B cell (primary cell): Measurements from ENCODE around the gene LMO7. TPM values are rescaled to one million over a fixed set of nuclear protein-coding genes. Genes with fewer than 3 reads are reported as not detected.

Source experiments
- ATAC-seq: fragments of 200-7000 bp; cut with Tn5 transposase; one replicate; pipeline ENCODE4 v1.10.0; 2021; ENCODE audit warnings: low read depth, mild to moderate bottlenecking, moderate number of reproducible peaks, moderate library complexity
- CTCF ChIA-PET: fragments of 350-600 bp; sonication (Branson Sonifier 250); formaldehyde crosslinking; loops from one replicate; lab custom pipeline; 2021; ENCODE audit warnings: antibody characterized with exemption, inconsistent platforms; lab: Charles Lee
- POLR2A ChIA-PET: fragments of 350-600 bp; sonication (Branson Sonifier 250); formaldehyde crosslinking; loops from one replicate; lab custom pipeline; 2021; ENCODE audit warnings: antibody characterized with exemption; lab: Charles Lee
- DNase-seq: peaks from one replicate; pipeline ENCODE4 v3.0.0; 2013
- H2AFZ ChIP-seq: 2 replicates; pipeline ENCODE4 v1.6.1; 2012; ENCODE audit warnings: mild to moderate bottlenecking, low read depth, low read length; ENCODE audit not compliant: insufficient read depth, poor library complexity, severe bottlenecking
- H3K27ac ChIP-seq, 2 donors: 1 replicate in 1 of 2; 2 replicates in 1 of 2; pipeline ENCODE4 v1.5.1; 2012 to 2013; ENCODE audit warnings: low read length in 2 of 2, mild to moderate bottlenecking in 2 of 2, moderate library complexity in 1 of 2
- H3K27me3 ChIP-seq, 4 experiments: fragments of 200-600 bp in 1 of 4; sonication (generic) in 1 of 4; replicated peaks in 1 of 4; 1 replicate in 2 of 4; 2 replicates in 2 of 4; pipeline versions ENCODE4 v1.6.1 to v1.7.0; 2013 to 2016; ENCODE audit warnings: low read length in 3 of 4, mild to moderate bottlenecking in 2 of 4, mixed read lengths in 1 of 4, moderate library complexity in 1 of 4; ENCODE audit not compliant: insufficient read depth in 4 of 4, control insufficient read depth in 3 of 4; ENCODE audit errors: control extremely low read depth in 1 of 4
- H3K36me3 ChIP-seq, 2 experiments: replicated peaks in 1 of 2; 1 replicate in 1 of 2; 2 replicates in 1 of 2; pipeline versions ENCODE4 v1.6.1 to v1.7.1; 2013; ENCODE audit warnings: low read length in 1 of 2; ENCODE audit not compliant: insufficient read depth in 2 of 2, control insufficient read depth in 1 of 2; ENCODE audit errors: control extremely low read depth in 1 of 2, extremely low read depth in 1 of 2
- H3K4me1 ChIP-seq, 2 donors: fragments of 200-600 bp in 1 of 2; sonication (generic) in 1 of 2; 1 replicate in 1 of 2; 2 replicates in 1 of 2; pipeline versions ENCODE4 v1.5.1 to v1.6.1; 2013 to 2017; ENCODE audit warnings: low read length in 2 of 2; ENCODE audit not compliant: control insufficient read depth in 2 of 2, insufficient read depth in 2 of 2
- H3K4me2 ChIP-seq: replicated peaks from 2 replicates; pipeline ENCODE3; 2012; ENCODE audit warnings: mild to moderate bottlenecking, low read depth, low read length; ENCODE audit not compliant: poor library complexity, severe bottlenecking
- H3K4me3 ChIP-seq, 5 experiments: fragments of 200-600 bp in 1 of 5; sonication (generic) in 1 of 5; 1 replicate in 3 of 5; 2 replicates in 2 of 5; pipeline versions ENCODE4 v1.5.1 to v1.7.0; 2011 to 2016; ENCODE audit warnings: low read length in 4 of 5, mild to moderate bottlenecking in 4 of 5, low read depth in 2 of 5, control low read depth in 1 of 5, moderate library complexity in 1 of 5; ENCODE audit not compliant: insufficient read depth in 1 of 5; ENCODE audit errors: control extremely low read depth in 1 of 5, extremely low read depth in 1 of 5
- H3K79me2 ChIP-seq: fragments of 200-600 bp; sonication (generic); one replicate; pipeline ENCODE4 v1.6.0; 2016; ENCODE audit warnings: low read length; ENCODE audit not compliant: control insufficient read depth, insufficient read depth
- H3K9ac ChIP-seq: fragments of 200-600 bp; sonication (generic); 2 replicates; pipeline ENCODE4 v1.6.1; 2017; ENCODE audit warnings: mild to moderate bottlenecking, low read length, moderate library complexity
- H3K9me3 ChIP-seq, 3 donors: one replicate each; pipeline versions ENCODE4 v1.6.1 to v1.7.1; 2013; ENCODE audit warnings: low read length in 2 of 3; ENCODE audit not compliant: control insufficient read depth in 2 of 3, insufficient read depth in 1 of 3; ENCODE audit errors: control extremely low read depth in 1 of 3
- H4K20me1 ChIP-seq: 2 replicates; pipeline ENCODE4 v1.6.0; 2012; ENCODE audit warnings: mild to moderate bottlenecking, low read length; ENCODE audit not compliant: insufficient read depth, control insufficient read depth, poor library complexity, severe bottlenecking
- H3K27ac Mint-ChIP-seq: one replicate; pipeline ENCODE4 v1.8.0; 2021; ENCODE audit warnings: mixed read lengths
- H3K27me3 Mint-ChIP-seq: one replicate; pipeline ENCODE4 v1.8.0; 2021; ENCODE audit warnings: mixed read lengths
- H3K4me1 Mint-ChIP-seq: one replicate; pipeline ENCODE4 v1.8.0; 2021; ENCODE audit warnings: mixed read lengths
- H3K4me3 Mint-ChIP-seq: one replicate; pipeline ENCODE4 v1.8.0; 2021; ENCODE audit warnings: mixed read lengths
- H3K9me3 Mint-ChIP-seq: one replicate; pipeline ENCODE4 v1.8.0; 2022; ENCODE audit warnings: mixed read lengths; ENCODE audit not compliant: insufficient read depth
- EZH2 ChIP-seq: IDR thresholded peaks from 2 replicates; pipeline ENCODE4 v1.6.1; 2012; ENCODE audit warnings: borderline replicate concordance, low read depth, mild to moderate bottlenecking, moderate library complexity, low read length; ENCODE audit not compliant: insufficient read depth, poor library complexity, severe bottlenecking
- WGBS: methylation state at CpG from one replicate; pipeline ENCODE4 v1.1.5; 2013; ENCODE audit warnings: missing lambda C conversion rate; ENCODE audit not compliant: insufficient coverage; 5-methylcytosine and 5-hydroxymethylcytosine counted together
- intact Hi-C: fragments of 100-400 bp; cut with micrococcal nuclease; formaldehyde crosslinking; loops from one replicate; pipeline ENCODE4 v1.10.0; 2022
- polyA plus RNA-seq: library from polyadenylated mRNA; depleted of rRNA; stranded (reverse); fragments of >200 nt; gene quantifications from 2 replicates; pipeline ENCODE4 v1.2.3, GENCODE V29; 2012
- total RNA-seq, 2 donors: library from RNA; stranded (reverse); fragments of 120-200 nt in 1 of 2; gene quantifications; 1 replicate in 1 of 2; 2 replicates in 1 of 2; pipeline versions ENCODE4 v1.2.3 to v1.2.4, GENCODE V29; 2013 to 2022
- TF ChIP-seq, protein P1 (sequence below): fragments of 200-600 bp; IDR thresholded peaks from one replicate; pipeline ENCODE4 v1.8.0; 2022; ENCODE audit warnings: antibody characterized with exemption, mild to moderate bottlenecking

Gene LMO7
- total and polyA plus RNA-seq, 2 donors (not counting 1 experiment from before 2014, with no cell fraction given), result 7.8 to 17.4 TPM

DNA sequence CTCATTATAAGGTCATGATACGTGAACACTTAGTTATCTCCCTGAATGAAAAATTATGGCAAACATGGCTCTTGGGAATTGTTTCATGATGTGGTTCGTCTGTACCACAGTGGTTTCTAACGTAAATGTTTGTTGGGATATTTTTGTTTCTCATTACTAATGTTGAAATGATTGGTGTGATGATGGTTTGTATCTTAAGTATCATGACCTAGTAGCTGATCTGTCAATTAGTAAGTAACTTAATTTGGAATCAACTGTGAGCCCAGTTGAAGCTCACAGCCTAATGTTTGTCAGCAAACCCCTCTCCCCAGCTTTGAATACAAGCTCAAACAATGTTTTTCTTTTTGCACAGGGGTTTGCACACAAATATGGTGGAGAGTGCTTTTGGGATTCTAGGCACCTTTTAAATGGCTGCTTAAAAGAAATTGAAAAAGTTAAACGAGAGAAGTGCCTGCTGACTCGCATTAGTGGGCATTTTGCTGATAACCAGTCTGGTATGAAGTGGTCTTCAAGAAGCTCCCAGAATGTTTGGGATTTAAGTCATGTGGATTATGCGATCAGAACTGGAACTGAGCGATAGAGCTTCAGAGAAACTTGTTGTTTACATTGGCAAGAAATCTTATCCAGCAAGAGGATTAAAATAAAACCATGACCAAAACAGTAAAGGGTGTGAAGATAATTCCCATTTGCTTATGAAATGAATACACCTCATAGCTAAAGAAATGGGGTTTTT lies 68.2 kb downstream of the LMO7 start:
- no peak overlapping the region for H3K27ac Mint-ChIP-seq
- no peaks in the 10 kb centered on the region for H3K9me3 Mint-ChIP-seq
- ATAC-seq (no peak), DNase-seq (no peak)
- no peaks in the 10 kb centered on the region for H3K4me1 ChIP-seq
- no peak overlapping the region for H3K4me3 Mint-ChIP-seq
- H3K27me3 Mint-ChIP-seq, result no peaks in the 10 kb centered on the region
- intact Hi-C loops, result no loop called here
- no peak for TF ChIP-seq EZH2
- H3K79me2 ChIP-seq, result no peaks in the 10 kb centered on the region
- ChIA-PET CTCF (interaction anchor here (1.4 kb wide), 1 partner anchor 8 kb away, joined by 14 read pairs; no protein-coding TSS in a partner anchor), POLR2A (no interaction called here)
- H2AFZ ChIP-seq, result no peak overlapping the region
- no peaks in the 10 kb centered on the region for H3K36me3 ChIP-seq
- H3K9ac ChIP-seq, result no peak overlapping the region
- H3K27ac ChIP-seq, result no peak overlapping the region
- H3K4me3 ChIP-seq, result no peak overlapping the region
- H3K27me3 ChIP-seq, result no peaks in the 10 kb centered on the region
- H3K9me3 ChIP-seq, result peaks cover 0 to 3% (median 0%) of the 10 kb centered on the region in 3 donors
- no peak overlapping the region for H3K4me2 ChIP-seq
- H3K4me1 Mint-ChIP-seq, result peaks cover 2% of the 10 kb centered on the region
- WGBS, result 100% methylated on average over 5 of the region's 7 CpGs
- no peaks in the 10 kb centered on the region for H4K20me1 ChIP-seq

DNA sequence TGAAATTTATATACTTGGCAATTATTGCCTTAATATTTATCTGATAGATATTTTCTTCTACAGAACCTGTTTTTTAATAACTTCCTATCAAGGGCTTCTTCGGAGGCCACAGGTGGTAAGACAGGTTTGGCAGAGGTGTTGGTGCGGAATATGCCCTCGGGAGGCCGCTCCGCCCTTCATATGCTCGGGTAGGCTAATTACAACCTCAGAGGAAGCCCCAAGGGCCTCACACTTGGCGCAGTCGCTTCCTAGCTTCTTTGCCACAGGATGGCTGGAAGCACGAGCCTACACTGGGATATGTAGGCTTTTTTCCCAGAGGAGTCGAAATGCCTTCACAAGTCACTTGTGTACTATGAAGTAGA lies 68.8 kb downstream of the LMO7 start:
- Histone ChIP-seq H3K4me2 (no peak overlapping the region), H3K27me3 (no peaks in the 10 kb centered on the region), H3K9me3 (no peaks in the 10 kb centered on the region), H3K27ac (no peak overlapping the region), H3K36me3 (no peaks in the 10 kb centered on the region), H3K4me1 (no peaks in the 10 kb centered on the region), H3K4me3 (no peak overlapping the region), H2AFZ (no peak overlapping the region), H3K9ac (no peak overlapping the region), H3K79me2 (no peaks in the 10 kb centered on the region), H4K20me1 (no peaks in the 10 kb centered on the region)
- H3K27me3 Mint-ChIP-seq, result no peaks in the 10 kb centered on the region
- DNase-seq (no peak), ATAC-seq (no peak)
- WGBS, result 92% methylated on average over 8 of the region's 10 CpGs
- ChIA-PET CTCF (interaction anchor here (1.4 kb wide), 1 partner anchor 9 kb away, joined by 14 read pairs; no protein-coding TSS in a partner anchor), POLR2A (no interaction called here)
- intact Hi-C loops, result no loop called here
- no peak for TF ChIP-seq EZH2
- TF ChIP-seq, protein P1, sequence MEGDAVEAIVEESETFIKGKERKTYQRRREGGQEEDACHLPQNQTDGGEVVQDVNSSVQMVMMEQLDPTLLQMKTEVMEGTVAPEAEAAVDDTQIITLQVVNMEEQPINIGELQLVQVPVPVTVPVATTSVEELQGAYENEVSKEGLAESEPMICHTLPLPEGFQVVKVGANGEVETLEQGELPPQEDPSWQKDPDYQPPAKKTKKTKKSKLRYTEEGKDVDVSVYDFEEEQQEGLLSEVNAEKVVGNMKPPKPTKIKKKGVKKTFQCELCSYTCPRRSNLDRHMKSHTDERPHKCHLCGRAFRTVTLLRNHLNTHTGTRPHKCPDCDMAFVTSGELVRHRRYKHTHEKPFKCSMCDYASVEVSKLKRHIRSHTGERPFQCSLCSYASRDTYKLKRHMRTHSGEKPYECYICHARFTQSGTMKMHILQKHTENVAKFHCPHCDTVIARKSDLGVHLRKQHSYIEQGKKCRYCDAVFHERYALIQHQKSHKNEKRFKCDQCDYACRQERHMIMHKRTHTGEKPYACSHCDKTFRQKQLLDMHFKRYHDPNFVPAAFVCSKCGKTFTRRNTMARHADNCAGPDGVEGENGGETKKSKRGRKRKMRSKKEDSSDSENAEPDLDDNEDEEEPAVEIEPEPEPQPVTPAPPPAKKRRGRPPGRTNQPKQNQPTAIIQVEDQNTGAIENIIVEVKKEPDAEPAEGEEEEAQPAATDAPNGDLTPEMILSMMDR, result no peak
- no peak overlapping the region for H3K27ac Mint-ChIP-seq
- no peak overlapping the region for H3K4me3 Mint-ChIP-seq
- H3K4me1 Mint-ChIP-seq, result peaks cover 2% of the 10 kb centered on the region
- no peaks in the 10 kb centered on the region for H3K9me3 Mint-ChIP-seq
